HG02571 (cell line): ENCODE measurements around the gene STPG3.
A peak's percentile ranks its signal among the peaks of the same experiment; 100 is the strongest.

Experiments
- ATAC-seq: cut with Tn5 transposase; IDR thresholded peaks from one replicate; pipeline ENCODE4 v1.9.1; 2021; ENCODE audit warnings: mild to moderate bottlenecking, moderate library complexity; ENCODE audit not compliant: unreplicated experiment

STPG3 gene

DNA sequence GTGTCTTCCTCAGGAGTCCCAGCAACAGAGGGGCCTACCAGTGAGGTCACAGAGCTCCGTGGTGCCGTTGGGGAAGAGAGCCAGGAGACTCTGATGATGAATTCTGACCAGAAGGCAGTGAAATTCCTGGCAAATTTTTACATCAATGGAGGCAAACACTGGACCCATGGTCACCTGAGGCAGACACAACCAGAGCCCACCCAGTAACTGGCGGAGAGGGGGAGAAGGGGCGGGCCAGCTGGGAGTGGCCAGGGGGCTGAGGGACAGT lies at the start of gene STPG3:
TSS of gene STPG3 (plus strand) at position 93 of the 268 bp plus-strand sequence. CDS start at position 94, 1 bp downstream.
- no peak for ATAC-seq

DNA sequence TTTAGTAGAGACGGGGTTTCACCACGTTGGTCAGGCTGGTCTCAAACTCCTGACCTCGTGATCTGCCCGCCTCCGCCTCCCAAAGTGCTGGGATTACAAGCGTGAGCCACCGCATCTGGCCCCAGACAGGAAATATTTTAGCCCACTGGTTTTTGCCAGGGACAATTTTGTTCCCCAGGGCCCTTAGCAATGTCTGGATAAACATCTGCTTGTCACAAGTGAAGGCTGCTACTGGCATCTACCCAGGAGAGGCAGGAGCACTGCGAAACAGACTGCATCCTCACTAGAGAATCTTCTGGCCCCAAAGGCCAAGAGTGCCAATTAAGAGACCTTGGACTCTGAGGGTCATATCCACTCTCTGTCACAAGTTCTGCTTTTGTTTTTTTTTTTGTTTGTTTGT lies 48.1 kb upstream of the STPG3 start:
- no peak for ATAC-seq

DNA sequence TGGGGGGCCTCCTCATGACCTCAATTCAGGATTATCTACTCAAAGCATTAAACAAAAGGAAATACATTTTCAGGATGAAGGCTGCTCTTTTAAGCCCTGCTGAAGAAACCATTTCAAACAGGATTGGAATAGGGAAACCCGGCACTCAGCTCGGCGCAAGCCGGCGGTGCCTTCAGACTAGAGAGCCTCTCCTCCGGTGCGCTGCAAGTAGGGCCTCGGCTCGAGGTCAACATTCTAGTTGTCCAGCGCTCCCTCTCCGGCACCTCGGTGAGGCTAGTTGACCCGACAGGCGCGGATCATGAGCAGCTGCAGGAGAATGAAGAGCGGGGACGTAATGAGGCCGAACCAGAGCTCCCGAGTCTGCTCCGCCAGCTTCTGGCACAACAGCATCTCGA lies 46.4 kb upstream of the STPG3 start:
- no peak for ATAC-seq

DNA sequence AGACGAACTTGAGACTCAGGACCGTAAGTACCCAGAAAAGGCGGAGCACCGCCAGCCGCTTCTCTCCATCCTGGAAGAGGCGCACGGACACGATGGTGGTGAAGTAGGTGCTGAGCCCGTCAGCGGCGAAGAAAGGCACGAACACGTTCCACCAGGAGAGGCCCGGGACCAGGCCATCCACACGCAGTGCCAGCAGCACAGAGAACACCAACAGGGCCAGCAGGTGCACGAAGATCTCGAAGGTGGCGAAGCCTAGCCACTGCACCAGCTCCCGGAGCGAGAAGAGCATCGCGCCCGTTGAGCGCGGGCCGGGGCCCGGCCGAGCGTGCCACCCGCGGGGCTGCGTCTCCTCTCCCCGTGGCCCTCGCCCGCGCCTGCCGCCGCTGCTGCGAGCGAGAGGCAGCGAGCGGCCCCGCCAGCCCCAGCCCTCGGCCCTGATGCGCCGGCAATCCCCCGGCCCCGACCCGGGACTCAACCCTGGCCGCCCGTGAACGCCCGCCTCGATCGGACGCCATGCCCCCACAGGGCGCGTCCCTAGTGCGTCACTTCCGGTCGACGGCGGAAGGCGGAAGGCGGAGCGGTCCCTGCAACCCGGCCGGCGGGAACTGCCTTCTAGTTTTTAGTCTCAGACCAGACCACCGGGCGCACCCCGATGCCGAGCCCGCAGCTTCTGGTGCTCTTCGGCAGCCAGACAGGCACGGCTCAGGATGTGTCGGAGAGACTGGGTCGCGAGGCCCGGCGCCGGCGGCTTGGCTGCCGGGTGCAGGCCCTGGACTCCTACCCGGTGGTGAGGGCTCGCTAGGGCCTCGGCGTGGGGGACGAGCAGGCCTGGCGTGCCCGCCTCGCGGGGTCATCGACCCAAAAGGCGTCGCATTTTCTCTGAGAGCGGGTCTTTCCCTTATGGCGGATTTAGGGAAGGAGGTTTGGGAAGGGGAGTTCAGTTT lies 45.7 kb upstream of the STPG3 start, which contains the start of the genes NDOR1 and TMEM203:
TSS of gene NDOR1 (plus strand) at position 575 of the 944 bp plus-strand sequence. CDS start at position 653, 78 bp downstream.
TSS of gene TMEM203 (minus strand) at position 523 of the 944 bp plus-strand sequence. CDS start at position 289, 234 bp downstream.
- ATAC-seq: peak; percentile 41

DNA sequence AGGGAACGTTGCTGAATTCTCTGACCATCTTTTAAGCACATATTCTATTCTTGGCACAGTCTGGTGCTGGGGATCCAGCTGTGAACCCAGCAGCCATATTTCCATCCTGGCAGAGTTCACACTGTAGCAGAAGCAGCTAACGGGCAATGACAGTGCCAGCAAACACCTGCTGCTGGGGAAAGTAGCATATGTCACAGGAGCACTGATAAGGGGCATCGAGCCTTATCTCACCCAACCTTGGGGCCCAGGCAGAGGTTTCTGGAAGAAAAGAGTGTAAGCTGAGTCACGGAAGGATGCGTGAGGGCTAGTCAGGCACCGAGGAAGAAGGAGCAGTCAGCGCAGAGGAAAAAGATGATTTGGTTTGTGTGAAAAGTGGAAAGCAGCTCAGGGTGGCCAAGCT lies 44.5 kb upstream of the STPG3 start:
- no peak for ATAC-seq

DNA sequence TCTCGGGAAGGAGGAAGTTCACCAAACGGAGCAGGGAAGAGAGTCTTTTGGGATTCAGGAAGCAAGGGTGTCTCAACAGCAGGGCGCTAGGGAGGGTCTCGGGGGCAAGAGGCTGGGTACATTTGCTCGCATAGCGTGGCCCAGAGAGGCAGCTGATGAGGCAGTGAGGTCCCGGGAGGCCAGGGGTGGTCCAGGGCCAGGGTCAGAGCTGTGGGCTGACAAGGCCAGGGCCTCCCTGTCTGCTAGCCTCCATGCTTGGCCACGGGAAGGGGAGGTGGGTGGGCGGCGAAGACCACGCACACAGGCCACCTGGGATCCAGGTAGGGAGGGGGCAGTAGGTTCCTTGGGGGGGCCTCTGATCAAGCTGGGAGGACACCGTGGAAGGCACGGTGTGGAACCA lies 39.6 kb upstream of the STPG3 start:
- no peak for ATAC-seq

DNA sequence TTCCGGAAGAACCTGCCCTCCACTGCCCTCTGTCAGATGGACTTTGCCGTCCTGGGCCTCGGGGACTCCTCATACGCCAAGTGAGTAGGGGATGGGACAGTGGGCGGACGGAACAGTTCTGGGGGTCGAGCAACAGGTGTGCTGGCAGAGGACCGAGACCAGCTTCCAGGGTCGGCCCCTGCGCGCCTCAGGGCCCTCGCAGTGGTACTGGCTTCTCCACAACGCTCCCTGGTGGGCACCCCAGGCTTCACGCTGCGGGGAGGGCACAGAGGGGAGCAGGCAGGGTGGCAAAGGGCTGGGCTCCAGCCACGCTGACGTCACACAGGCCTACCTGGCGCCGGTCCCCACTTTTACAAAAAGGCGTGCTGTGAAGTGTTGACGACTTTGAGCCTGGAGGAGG lies 38.6 kb upstream of the STPG3 start:
- no peak for ATAC-seq

DNA sequence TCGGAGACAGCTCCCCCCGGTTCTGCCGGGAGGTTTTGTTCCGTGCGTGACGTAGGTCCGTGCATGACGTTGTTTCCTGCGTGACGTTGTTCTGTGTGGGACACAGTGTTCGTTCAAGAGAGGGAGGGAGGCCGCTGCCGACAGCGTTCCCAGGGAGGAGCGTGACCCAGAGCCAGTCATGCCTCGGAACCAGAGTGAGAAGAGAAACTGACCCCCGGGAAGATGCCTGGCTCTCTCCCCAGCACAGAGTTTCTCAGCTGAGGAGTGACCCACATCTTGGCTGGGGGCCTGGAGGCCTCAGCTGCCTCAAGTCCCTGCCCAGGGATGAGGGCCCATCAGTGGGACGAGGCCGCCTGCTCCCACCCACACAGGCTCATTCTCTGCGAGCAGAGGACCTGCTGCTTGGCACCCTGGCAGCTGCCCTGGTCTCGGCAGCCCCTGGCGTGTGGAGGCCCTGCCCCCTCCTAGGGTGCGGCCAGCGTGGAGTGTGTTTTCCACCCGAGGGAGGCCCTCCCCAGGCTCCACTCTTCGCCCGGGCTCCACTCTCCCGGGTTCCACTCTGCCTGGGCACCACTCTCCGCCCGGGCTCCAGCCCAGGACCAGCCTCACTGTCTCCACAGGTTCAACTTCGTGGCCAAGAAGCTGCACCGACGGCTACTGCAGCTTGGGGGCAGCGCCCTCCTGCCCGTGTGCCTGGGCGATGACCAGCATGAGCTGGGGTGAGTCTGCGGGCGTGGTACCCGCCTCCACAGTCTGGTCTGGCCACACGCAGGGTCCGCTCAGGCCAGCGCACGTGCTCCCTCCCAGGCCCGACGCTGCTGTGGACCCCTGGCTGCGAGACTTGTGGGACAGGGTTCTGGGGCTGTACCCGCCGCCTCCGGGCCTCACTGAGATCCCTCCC lies 37.7 kb upstream of the STPG3 start:
- ATAC-seq: no peak

DNA sequence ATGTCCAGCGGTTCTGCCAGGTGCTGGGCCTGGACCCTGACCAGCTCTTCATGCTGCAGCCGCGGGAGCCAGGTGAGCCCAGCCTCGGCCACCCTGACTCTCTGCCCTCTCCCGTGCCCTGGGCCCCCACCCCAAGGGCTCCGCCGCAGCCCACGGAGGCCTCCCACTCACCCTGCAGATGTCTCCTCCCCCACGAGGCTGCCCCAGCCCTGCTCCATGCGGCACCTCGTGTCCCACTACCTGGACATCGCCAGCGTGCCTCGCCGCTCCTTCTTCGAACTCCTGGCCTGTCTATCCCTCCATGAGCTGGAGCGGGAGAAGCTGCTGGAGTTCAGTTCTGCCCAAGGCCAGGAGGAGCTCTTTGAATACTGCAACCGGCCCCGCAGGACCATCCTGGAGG lies 36.5 kb upstream of the STPG3 start:
- ATAC-seq: no peak

DNA sequence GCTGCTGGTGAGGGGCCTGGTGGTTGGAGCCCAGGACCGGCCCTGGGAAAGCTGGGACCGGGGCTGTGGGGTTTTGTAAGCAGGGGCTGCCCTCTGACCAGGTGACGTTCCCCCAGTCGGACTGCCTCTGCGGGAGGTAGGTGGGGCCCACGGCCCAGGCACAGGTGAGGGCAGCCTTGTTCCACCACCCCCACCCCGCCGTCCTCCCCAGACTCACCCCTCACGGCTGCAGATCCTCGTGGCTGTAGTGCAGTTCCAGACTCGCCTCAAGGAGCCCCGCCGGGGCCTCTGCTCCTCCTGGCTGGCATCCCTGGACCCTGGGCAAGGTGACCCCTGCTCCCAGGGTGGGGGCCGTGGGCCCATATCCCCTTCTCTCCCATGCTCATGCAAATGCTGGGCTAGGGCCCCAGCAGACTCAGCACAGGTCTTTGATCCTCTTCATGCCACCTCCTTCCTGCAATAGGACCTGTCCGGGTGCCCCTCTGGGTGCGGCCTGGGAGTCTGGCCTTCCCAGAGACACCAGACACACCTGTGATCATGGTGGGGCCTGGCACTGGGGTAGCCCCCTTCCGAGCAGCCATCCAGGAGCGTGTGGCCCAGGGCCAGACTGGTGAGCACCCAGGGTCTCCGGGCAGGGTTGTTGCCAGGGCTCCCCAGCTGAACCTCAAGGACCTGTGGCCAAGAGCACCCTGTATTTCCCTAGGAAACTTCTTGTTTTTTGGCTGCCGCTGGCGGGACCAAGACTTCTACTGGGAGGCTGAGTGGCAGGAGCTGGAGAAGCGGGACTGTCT lies 35.7 kb upstream of the STPG3 start:
- no peak for ATAC-seq

DNA sequence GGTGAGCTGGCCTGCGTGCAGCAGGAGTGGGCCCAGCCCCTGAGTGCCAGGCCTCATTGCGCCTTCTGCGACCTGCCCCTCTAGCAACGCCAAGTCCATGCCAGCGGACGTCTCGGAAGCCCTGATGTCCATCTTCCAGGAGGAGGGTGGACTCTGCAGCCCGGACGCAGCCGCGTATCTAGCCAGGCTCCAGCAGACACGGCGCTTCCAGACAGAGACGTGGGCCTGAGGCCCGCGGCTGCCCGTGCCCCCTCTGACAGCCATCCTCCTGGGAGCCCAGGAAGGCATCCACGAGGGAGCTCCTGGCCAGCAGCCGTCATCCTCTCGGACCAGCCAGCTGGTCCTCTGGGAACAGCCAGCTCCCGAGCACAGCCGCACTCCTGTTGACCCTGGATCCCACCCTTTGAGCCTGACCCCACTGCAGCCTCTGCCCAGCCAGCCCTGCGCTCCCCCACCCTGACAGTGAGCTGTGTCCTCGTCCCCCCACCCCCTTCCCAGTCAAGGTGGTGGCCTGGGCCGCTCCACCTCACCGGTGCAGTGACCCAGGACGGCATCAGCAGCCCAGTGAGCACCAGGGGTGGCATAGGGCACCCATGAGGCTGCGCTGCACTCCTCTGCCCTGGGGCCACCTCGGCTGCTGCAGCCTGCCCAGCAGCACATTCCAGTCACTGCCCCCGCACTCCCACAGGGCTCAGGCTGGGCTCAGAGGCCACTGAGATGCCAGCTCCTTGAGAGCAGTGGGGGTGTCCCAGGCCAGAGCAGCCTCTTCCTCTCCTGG lies 34.7 kb upstream of the STPG3 start:
- ATAC-seq: no peak

DNA sequence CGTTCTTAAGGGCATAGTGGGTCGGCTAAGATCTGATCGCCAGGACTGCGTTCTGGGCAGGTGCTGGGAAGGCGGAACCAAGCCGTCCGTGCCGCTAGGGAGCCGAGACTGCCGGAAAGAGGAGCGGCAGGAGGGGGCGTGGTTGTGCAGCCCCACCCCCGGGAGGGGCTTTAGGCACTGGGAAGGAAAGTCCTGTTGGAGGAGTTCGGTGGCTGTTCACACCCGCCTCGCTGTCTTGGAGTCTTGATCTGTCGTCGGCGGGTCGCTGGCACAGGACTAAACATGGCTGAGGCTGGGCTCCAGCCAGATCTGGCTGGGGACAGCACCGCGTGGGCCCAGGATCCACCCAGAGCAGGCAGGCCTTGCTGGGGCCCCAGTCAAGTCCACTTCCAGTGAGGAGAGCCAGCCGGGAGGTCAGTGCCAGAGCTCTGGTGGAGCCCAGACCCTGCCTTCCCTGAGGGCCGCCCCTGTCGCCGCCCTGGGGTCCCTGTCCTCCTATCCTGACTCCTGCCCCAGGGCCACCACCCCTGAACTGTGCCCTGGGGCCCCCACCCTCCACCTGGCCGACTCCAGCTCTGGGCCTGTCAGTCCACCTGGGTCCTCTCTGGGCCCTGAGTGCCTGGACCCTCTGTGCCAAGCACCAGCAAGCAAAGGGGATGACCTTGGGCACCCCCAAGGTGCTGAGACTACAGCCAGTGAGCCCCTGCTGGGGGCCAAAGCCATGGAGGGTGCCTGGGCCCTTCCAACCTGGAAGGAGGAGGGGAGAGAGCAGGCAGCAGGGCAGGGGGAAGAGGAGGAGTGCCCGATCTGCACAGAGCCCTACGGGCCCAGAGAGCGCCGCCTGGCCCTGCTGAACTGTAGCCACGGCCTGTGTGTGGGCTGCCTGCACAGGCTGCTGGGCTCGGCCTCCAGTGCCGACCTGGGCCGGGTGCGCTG lies 33.5 kb upstream of the STPG3 start:
- no peak for ATAC-seq

DNA sequence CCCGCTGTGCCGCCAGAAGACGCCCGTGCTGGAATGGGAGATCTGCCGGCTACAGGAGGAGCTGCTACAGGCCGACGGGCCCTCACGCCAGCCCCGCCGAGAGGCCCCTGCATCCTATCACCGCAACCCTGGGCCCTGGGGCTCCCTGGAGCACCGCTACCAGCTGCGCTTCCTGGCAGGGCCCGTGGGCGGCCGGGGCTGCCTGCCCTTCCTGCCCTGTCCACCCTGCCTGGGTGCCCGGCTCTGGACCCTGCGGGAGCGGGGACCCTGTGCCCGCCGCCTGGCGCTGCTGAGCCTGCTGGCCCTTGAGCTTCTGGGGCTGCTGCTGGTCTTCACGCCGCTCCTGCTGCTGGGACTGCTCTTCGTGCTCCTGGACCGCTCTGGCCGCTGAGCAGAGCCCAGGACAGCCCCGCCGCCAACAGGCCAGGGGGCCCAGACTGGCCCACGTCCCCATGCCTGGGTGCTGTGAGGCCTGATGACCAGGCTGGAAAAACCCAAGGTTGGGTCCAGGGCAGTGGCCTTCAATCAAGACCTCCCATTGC lies 32.8 kb upstream of the STPG3 start:
- no peak for ATAC-seq

DNA sequence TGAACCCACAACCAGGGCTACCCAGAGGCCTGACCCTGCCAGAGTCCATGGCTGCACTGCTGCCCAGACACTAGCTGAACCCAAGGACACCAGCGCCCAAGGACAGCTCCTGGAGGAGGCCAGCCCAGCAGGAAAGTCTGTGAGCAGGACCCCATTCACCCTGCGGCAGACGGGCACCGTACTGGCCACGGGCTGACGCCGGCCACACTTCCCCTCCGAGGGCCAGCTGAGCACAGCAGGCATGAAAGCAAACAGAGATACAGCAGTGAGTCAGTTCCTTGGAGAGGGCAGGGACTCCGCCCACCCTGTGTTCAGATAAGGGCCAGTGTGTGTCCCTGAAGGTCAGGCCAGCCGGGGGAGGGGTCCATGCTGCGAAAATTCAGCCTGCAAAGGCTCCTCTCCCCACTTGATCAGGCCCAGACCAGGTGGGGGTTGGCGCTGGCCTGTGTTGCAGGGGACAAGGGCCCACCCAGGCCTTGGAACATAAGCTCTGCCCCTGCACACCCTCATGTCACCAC lies 32.3 kb upstream of the STPG3 start:
- ATAC-seq: no peak

DNA sequence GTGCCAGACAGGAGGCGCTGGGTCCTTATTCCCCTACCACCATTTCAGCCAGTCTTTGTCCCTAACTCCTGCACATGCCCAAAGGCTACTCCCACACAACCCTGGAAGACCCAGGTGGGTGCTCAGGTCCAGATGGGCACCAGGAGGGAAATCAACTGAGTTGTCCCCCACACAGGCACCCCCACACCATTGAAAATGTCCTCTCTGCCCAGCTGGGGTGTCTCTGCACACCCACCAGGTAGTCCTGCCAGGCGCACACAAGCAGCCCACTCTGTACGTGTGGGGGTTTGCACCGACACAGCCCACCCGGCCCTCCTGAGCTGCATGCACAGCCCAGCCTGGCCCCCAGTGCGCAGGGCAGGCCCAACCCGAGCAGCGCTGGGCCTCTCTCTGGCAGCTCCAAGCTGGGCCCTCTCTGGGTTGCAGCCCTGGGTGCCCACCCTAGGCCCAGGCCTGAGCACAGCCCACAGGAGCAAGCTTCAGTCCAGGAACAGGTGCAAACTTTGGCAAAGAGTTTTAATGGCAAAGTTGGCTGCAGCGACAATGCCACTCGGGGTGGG lies 31.2 kb upstream of the STPG3 start:
- no peak for ATAC-seq

DNA sequence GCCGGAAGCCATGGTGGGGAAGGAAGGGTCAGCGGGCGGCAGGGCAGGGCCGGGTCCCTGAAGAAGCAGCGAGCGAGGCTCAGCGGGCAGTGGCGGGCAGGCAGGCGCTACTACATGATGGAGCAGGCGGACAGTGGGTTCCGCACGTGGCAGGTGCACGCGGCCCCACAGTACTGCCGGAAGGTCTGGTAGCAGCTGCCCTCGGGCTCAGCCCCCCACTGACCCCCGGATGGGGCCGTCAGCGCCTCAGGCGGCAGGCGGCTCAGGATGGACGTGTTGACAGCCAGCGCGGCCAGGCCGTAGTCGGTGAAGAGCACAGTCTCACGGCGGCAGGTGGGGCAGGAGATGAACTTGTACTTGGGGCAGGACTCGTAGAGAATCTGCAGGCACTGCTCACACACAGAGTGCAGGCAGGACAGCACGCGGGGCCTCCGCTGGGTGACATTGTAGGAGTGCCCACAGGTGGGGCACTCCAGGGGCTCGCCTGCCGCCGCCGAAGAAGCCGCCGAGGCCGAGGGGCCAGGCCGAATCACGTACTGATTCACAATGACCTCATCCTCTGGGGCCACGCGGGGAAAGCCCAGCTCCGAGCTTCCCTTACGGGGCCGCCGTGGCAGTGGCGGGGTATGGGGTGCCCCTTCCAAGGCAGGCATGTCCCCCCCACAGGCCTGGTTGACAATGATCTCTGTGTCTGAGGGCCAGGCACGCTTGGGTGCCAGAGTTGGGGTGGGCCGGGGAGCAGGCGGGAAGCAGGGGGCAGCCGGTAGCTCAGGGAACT lies 30.6 kb upstream of the STPG3 start:
- no peak for ATAC-seq

DNA sequence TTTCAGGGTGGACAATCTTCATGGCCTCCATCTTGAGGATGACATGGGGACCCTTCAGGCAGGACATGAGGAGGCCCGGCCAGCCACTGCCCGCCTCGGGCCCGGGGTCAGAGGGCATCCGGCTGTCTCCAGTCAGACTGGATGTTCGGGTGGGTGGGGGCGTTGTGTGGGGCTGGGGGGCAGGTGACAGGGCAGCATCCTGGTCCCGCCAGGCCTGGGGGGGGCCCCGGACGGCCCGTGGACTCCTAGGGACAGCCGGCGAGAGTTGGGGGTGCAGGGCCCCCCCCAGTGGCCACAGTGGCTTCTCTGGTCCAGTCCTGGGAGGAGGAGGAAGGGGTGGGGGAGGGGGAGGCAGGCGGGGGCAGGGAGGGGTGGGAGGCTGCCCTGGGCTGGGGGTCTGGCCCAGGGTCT lies 30.0 kb upstream of the STPG3 start:
- no peak for ATAC-seq
